HFFc6 (cell line): Measurements from ENCODE around the gene ZNHIT1. TPM values are rescaled to one million over a fixed set of nuclear protein-coding genes. Genes with fewer than 3 reads are reported as not detected.

Source experiments
- DNase-seq: peaks from one replicate; pipeline ENCODE4 v3.0.0-alpha.2; 2018
- H3K27ac Mint-ChIP-seq: 2 replicates; pipeline ENCODE4 v1.8.0; 2020; ENCODE audit warnings: mild to moderate bottlenecking, mixed read lengths
- H3K27me3 Mint-ChIP-seq: 2 replicates; pipeline ENCODE4 v1.8.0; 2021; ENCODE audit warnings: mild to moderate bottlenecking, moderate library complexity, mixed read lengths; ENCODE audit not compliant: insufficient read depth
- H3K36me3 Mint-ChIP-seq: 2 replicates; pipeline ENCODE4 v1.8.0; 2021; ENCODE audit warnings: low read depth, mixed read lengths
- H3K4me1 Mint-ChIP-seq: 2 replicates; pipeline ENCODE4 v1.8.0; 2020; ENCODE audit warnings: low read depth, mixed read lengths
- H3K4me3 Mint-ChIP-seq: 2 replicates; pipeline ENCODE4 v1.8.0; 2020; ENCODE audit warnings: mild to moderate bottlenecking, moderate library complexity, mixed read lengths
- H3K9me3 Mint-ChIP-seq: 2 replicates; pipeline ENCODE4 v1.8.0; 2020; ENCODE audit warnings: mild to moderate bottlenecking, mixed read lengths
- total RNA-seq, 6 experiments: library from RNA; stranded (reverse); fragmentation: NEBNext Ultra II Directional; extraction: Animal tissue kit (Norgen Biotek cat#: 25700); gene quantifications; 2 replicates in 1 of 6; 3 replicates in 5 of 6; pipeline ENCODE4 v1.2.3, GENCODE V29; 2021
- TF ChIP-seq, protein P1 (sequence below): fragments of 200-600 bp; sonication (generic); IDR thresholded peaks from 2 replicates; pipeline ENCODE4 v1.5.0; 2021; ENCODE audit warnings: antibody characterized with exemption, mild to moderate bottlenecking

ZNHIT1 gene
- total RNA-seq, 6 experiments from 2014 or later = 88.9 to 113 (median 94.0) TPM

GRCh38 chr7:101233907-101234547, 16.1 kb downstream of the ZNHIT1 start:
- TF ChIP-seq, protein P1, sequence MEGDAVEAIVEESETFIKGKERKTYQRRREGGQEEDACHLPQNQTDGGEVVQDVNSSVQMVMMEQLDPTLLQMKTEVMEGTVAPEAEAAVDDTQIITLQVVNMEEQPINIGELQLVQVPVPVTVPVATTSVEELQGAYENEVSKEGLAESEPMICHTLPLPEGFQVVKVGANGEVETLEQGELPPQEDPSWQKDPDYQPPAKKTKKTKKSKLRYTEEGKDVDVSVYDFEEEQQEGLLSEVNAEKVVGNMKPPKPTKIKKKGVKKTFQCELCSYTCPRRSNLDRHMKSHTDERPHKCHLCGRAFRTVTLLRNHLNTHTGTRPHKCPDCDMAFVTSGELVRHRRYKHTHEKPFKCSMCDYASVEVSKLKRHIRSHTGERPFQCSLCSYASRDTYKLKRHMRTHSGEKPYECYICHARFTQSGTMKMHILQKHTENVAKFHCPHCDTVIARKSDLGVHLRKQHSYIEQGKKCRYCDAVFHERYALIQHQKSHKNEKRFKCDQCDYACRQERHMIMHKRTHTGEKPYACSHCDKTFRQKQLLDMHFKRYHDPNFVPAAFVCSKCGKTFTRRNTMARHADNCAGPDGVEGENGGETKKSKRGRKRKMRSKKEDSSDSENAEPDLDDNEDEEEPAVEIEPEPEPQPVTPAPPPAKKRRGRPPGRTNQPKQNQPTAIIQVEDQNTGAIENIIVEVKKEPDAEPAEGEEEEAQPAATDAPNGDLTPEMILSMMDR = no peak
- no peak for DNase-seq
- Mint-ChIP-seq H3K27me3 (no peaks in the 10 kb centered on the region; the same call in none of the 2 replicates), H3K4me1 (peaks cover 14% of the 10 kb centered on the region), H3K9me3 (no peaks in the 10 kb centered on the region), H3K4me3 (no peak overlapping the region), H3K36me3 (no peaks in the 10 kb centered on the region), H3K27ac (no peak overlapping the region)

DNA sequence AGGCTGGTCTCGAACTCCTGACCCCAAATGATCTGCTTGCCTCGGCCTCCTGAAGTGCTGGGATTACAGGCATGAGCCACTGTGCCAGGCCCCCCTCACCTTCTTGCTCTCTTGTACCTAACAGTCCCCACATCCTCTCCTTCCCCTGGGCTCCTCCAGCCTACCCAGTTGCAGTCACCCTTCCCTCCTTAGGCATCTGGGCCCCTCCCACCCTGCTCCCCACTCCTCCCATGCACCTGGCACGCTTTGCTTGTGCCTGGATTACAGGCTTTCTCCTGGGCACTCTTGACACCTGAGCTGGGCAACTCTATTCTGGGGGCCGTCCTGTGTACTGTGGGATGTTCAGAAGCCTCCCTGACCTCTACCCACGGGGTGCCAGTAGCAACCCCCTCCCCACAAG, 16.7 kb downstream of the ZNHIT1 start:
- Mint-ChIP-seq H3K27ac (no peak overlapping the region), H3K9me3 (no peaks in the 10 kb centered on the region), H3K4me3 (no peak overlapping the region), H3K36me3 (no peaks in the 10 kb centered on the region), H3K27me3 (no peaks in the 10 kb centered on the region; the same call in none of the 2 replicates), H3K4me1 (peaks cover 14% of the 10 kb centered on the region)
- DNase-seq = no peak
- TF ChIP-seq, protein P1 = no peak

DNA sequence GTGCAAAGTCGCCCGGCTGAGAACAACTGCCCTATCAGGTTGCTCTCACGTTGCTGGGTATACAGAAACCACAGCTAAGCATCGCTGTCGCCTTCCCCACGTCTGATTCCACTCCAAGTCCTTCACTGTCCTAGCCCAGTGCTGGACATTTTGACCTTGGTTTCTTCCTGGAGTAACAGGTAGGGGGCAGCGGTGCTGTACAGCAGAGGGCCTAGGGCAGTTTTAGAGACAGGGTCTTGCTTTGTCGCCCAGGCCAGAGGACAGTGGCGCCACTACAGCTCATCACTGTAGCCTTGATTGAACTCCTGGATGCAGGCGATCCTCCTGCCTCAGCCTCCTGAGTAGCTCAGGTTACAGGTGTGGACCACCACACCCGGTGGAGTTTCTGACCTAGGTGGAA, 17.1 kb downstream of the ZNHIT1 start:
- no peaks in the 10 kb centered on the region for H3K36me3 Mint-ChIP-seq
- H3K4me1 Mint-ChIP-seq = peaks cover 14% of the 10 kb centered on the region
- TF ChIP-seq, protein P1 = peak; percentile 68
- no peaks in the 10 kb centered on the region; the same call in none of the 2 replicates for H3K27me3 Mint-ChIP-seq
- no peaks in the 10 kb centered on the region for H3K9me3 Mint-ChIP-seq
- H3K4me3 Mint-ChIP-seq = no peak overlapping the region
- no peak overlapping the region for H3K27ac Mint-ChIP-seq
- DNase-seq = no peak

- Mint-ChIP-seq H3K4me3 (no peak overlapping the region), H3K27ac (no peak overlapping the region), H3K4me1 (peaks cover 14% of the 10 kb centered on the region), H3K27me3 (no peaks in the 10 kb centered on the region; the same call in none of the 2 replicates), H3K9me3 (no peaks in the 10 kb centered on the region), H3K36me3 (no peaks in the 10 kb centered on the region)
- TF ChIP-seq, protein P1 = no peak
- no peak for DNase-seq
These were observed 17.6 kb downstream of the ZNHIT1 start for GRCh38 chr7:101235522-101235921.

GRCh38 chr7:101236292-101236835, 18.4 kb downstream of the ZNHIT1 start:
- no peak overlapping the region for H3K27ac Mint-ChIP-seq
- TF ChIP-seq, protein P1 = no peak
- no peak overlapping the region for H3K4me3 Mint-ChIP-seq
- H3K9me3 Mint-ChIP-seq = no peaks in the 10 kb centered on the region
- peaks cover 14% of the 10 kb centered on the region for H3K4me1 Mint-ChIP-seq
- H3K27me3 Mint-ChIP-seq = no peaks in the 10 kb centered on the region; the same call in none of the 2 replicates
- no peaks in the 10 kb centered on the region for H3K36me3 Mint-ChIP-seq
- no peak for DNase-seq
